Measurements from ENCODE around the gene UTF1. TPM values are rescaled to one million over a fixed set of nuclear protein-coding genes. Genes with fewer than 3 reads are reported as not detected.

The UTF1 gene
- polyA plus RNA-seq, 3 donors = 0.17 TPM; not detected in 2

- DNase-seq (ENCODE audit: extremely low read depth in 1 of 11, low read depth in 9 of 11, low spot score in 4 of 11) = no peak
Observed at GRCh38 chr10:133206356-133207040, 23.5 kb upstream of the UTF1 start.

- no peak for DNase-seq (ENCODE audit: extremely low read depth in 1 of 11, low read depth in 9 of 11, low spot score in 4 of 11)
Observed at GRCh38 chr10:133207041-133207600, 22.9 kb upstream of the UTF1 start.

GRCh38 chr10:133207627-133208026, 22.4 kb upstream of the UTF1 start:
- no peak for DNase-seq (ENCODE audit: extremely low read depth in 1 of 11, low read depth in 9 of 11, low spot score in 4 of 11)

GRCh38 chr10:133208466-133208865, 21.6 kb upstream of the UTF1 start:
- no peak for DNase-seq (ENCODE audit: extremely low read depth in 1 of 11, low read depth in 9 of 11, low spot score in 4 of 11)

GRCh38 chr10:133209117-133209516, 20.9 kb upstream of the UTF1 start:
- DNase-seq (ENCODE audit: extremely low read depth in 1 of 11, low read depth in 9 of 11, low spot score in 4 of 11) = no peak

GRCh38 chr10:133209641-133210040, 20.4 kb upstream of the UTF1 start:
- no peak for DNase-seq (ENCODE audit: extremely low read depth in 1 of 11, low read depth in 9 of 11, low spot score in 4 of 11)

GRCh38 chr10:133210398-133211140, 19.4 kb upstream of the UTF1 start:
- no peak for DNase-seq (ENCODE audit: extremely low read depth in 1 of 11, low read depth in 9 of 11, low spot score in 4 of 11)

GRCh38 chr10:133211141-133211830, 18.7 kb upstream of the UTF1 start:
- DNase-seq (ENCODE audit: extremely low read depth in 1 of 11, low read depth in 9 of 11, low spot score in 4 of 11) = no peak

- no peak for DNase-seq (ENCODE audit: extremely low read depth in 1 of 11, low read depth in 9 of 11, low spot score in 4 of 11)
Observed at GRCh38 chr10:133211959-133212852, 17.8 kb upstream of the UTF1 start.

- no peak for DNase-seq (ENCODE audit: extremely low read depth in 1 of 11, low read depth in 9 of 11, low spot score in 4 of 11)
Observed at GRCh38 chr10:133212853-133213494, 17.0 kb upstream of the UTF1 start.

GRCh38 chr10:133213641-133214467, 16.2 kb upstream of the UTF1 start:
- no peak for DNase-seq (ENCODE audit: extremely low read depth in 1 of 11, low read depth in 9 of 11, low spot score in 4 of 11)

- no peak for DNase-seq (ENCODE audit: extremely low read depth in 1 of 11, low read depth in 9 of 11, low spot score in 4 of 11)
Observed at GRCh38 chr10:133214468-133215410, 15.3 kb upstream of the UTF1 start.

- DNase-seq (ENCODE audit: extremely low read depth in 1 of 11, low read depth in 9 of 11, low spot score in 4 of 11) = no peak
Observed at GRCh38 chr10:133215586-133215985, 14.4 kb upstream of the UTF1 start.

- DNase-seq (ENCODE audit: extremely low read depth in 1 of 11, low read depth in 9 of 11, low spot score in 4 of 11) = no peak
Observed at GRCh38 chr10:133216776-133217175, 13.2 kb upstream of the UTF1 start.

GRCh38 chr10:133217800-133218589, 12.0 kb upstream of the UTF1 start:
- no peak for DNase-seq (ENCODE audit: extremely low read depth in 1 of 11, low read depth in 9 of 11, low spot score in 4 of 11)

GRCh38 chr10:133218891-133219290, 11.1 kb upstream of the UTF1 start:
- DNase-seq (ENCODE audit: extremely low read depth in 1 of 11, low read depth in 9 of 11, low spot score in 4 of 11) = no peak

Data from renal cortex interstitium (tissue), 11 donors.